ENCODE measurements around the gene TMEM62. TPM values are rescaled to one million over a fixed set of nuclear protein-coding genes. Genes with fewer than 3 reads are reported as not detected.

TMEM62 gene
- total RNA-seq, 1 experiment from 2014 or later, result 7.2 TPM

DNA sequence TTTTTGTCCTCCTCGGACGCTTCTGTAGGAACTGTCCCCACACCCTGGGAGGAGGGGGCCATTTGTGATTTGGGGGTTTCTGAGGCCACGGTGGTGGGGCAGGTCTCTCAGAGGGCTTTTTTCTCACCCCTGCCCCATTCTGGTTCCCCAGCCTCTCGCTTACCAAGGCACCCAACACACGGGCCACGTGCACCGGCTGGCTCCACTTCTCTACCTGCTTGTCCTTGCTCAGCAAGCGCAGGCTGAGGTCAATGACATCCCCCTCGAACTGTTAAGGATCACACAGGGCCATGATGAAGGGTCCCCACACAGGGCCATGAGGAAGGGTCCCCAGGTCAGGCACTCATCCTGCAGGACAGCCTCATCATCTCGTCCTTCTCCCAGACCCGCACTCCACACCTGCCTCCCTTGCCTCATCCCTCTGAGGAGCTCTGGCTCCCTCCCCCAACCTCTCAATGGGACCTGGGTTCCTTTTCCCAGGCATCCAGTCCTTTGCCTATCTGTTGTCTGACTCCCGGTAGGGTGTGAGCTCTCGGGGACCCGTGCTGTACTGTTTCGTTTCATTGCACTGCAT lies 76.9 kb downstream of the TMEM62 start:
- no peaks in the 10 kb centered on the region for H4K20me1 ChIP-seq (ENCODE audit: control insufficient read depth, insufficient read depth, insufficient read length)
- H4K91ac ChIP-seq (ENCODE audit: insufficient read length, low read depth, low read length), result no peak overlapping the region
- WGBS (ENCODE audit: extremely low coverage, insufficient read length, low lambda C conversion rate), result no CpG with 5 or more reads among the region's 15 CpGs
- H3K4me1 ChIP-seq (ENCODE audit: insufficient read depth, low read length), result no peaks in the 10 kb centered on the region
- no peak overlapping the region for H3K56ac ChIP-seq (ENCODE audit: insufficient read length, low read depth, low read length)
- TF ChIP-seq, protein P1, sequence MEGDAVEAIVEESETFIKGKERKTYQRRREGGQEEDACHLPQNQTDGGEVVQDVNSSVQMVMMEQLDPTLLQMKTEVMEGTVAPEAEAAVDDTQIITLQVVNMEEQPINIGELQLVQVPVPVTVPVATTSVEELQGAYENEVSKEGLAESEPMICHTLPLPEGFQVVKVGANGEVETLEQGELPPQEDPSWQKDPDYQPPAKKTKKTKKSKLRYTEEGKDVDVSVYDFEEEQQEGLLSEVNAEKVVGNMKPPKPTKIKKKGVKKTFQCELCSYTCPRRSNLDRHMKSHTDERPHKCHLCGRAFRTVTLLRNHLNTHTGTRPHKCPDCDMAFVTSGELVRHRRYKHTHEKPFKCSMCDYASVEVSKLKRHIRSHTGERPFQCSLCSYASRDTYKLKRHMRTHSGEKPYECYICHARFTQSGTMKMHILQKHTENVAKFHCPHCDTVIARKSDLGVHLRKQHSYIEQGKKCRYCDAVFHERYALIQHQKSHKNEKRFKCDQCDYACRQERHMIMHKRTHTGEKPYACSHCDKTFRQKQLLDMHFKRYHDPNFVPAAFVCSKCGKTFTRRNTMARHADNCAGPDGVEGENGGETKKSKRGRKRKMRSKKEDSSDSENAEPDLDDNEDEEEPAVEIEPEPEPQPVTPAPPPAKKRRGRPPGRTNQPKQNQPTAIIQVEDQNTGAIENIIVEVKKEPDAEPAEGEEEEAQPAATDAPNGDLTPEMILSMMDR (conservative IDR thresholded peaks at IDR 0.05), result no peak
- H2BK12ac ChIP-seq (ENCODE audit: insufficient read length, low read depth, low read length), result no peak overlapping the region
- H3K4me2 ChIP-seq (ENCODE audit: insufficient read depth, insufficient read length, low read length), result no peak overlapping the region
- H3K23ac ChIP-seq (ENCODE audit: insufficient read length, low read depth, low read length), result no peak overlapping the region
- Mint-ChIP-seq H3K27me3 (ENCODE audit: low read depth) (peaks cover 11% of the 10 kb centered on the region), H3K27ac (no peak overlapping the region; a peak in 1 of 7 replicates), H3K36me3 (ENCODE audit: insufficient read depth in 1 of 3, low read depth in 3 of 3) (no peaks in the 10 kb centered on the region), H3K4me1 (peaks cover 9 to 10% of the 10 kb centered on the region in 2 experiments), H3K4me3 (no peak overlapping the region), H3K9me3 (no peaks in the 10 kb centered on the region)
- H2BK5ac ChIP-seq (ENCODE audit: insufficient read length, low read length), result no peak overlapping the region
- H2BK20ac ChIP-seq (ENCODE audit: low read depth, low read length, poor library complexity, severe bottlenecking), result no peak overlapping the region
- H3K79me1 ChIP-seq (ENCODE audit: insufficient read depth, low read depth, low read length, poor library complexity, severe bottlenecking), result no peaks in the 10 kb centered on the region
- no peak overlapping the region for H2AFZ ChIP-seq (ENCODE audit: low read length)
- H3K9me3 ChIP-seq (ENCODE audit: control insufficient read depth, low read depth, low read length), result no peaks in the 10 kb centered on the region
- H4K8ac ChIP-seq (replicated peaks; ENCODE audit: insufficient read length, low read depth, low read length), result no peak overlapping the region
- H3K14ac ChIP-seq (ENCODE audit: insufficient read depth, low read length), result no peak overlapping the region; the same call in 1 of the 2 replicates
- no peaks in the 10 kb centered on the region for H3K27me3 ChIP-seq (ENCODE audit: insufficient read depth, low read length)
- H2BK15ac ChIP-seq (ENCODE audit: low read depth, low read length), result no peak overlapping the region
- no peak overlapping the region for H3K27ac ChIP-seq (ENCODE audit: insufficient read length, low read depth, low read length)
- no peaks in the 10 kb centered on the region for H3K79me2 ChIP-seq (ENCODE audit: insufficient read depth, low read length)
- H3K4ac ChIP-seq (ENCODE audit: low read depth, low read length), result no peak overlapping the region
- H3K9ac ChIP-seq (ENCODE audit: extremely low read depth, insufficient read length, low read length), result no peak overlapping the region
- H2BK120ac ChIP-seq (ENCODE audit: low read depth, low read length, poor library complexity, severe bottlenecking), result no peak overlapping the region
- no peaks in the 10 kb centered on the region for H3K23me2 ChIP-seq (ENCODE audit: insufficient read length, low read depth, low read length, poor library complexity, severe bottlenecking)
- H3T11ph ChIP-seq (ENCODE audit: low read length), result no peak overlapping the region
- no peak overlapping the region for H3K18ac ChIP-seq (ENCODE audit: insufficient read length, low read depth, low read length)
- H2AK5ac ChIP-seq (ENCODE audit: insufficient read length, low read length), result no peak overlapping the region
- no peak overlapping the region for H4K5ac ChIP-seq (ENCODE audit: insufficient read length, low read depth, low read length)
- DNase-seq, result no peak

Data from H9 (cell line).